Activated CD8-positive, alpha-beta memory T cell treated with anti-CD3 and anti-CD28 coated beads for 36 hours (primary cell): ENCODE measurements around the gene MAD1L1. TPM values are rescaled to one million over a fixed set of nuclear protein-coding genes. Genes with fewer than 3 reads are reported as not detected.

Experiments
- CTCF ChIA-PET: fragments of 350-600 bp; sonication (Branson Sonifier 250); formaldehyde crosslinking; loops from one replicate; lab custom pipeline; 2021; ENCODE audit warnings: antibody characterized with exemption; lab: Charles Lee
- POLR2A ChIA-PET: fragments of 350-600 bp; sonication (Branson Sonifier 250); formaldehyde crosslinking; loops from one replicate; lab custom pipeline; 2021; ENCODE audit warnings: antibody characterized with exemption; lab: Charles Lee
- total RNA-seq, 2 experiments: library from RNA; stranded (reverse); gene quantifications; one replicate each; pipeline ENCODE4 v1.2.3, GENCODE V29; 2021

The MAD1L1 gene
- total RNA-seq, 2 experiments from 2014 or later = 39.4 to 40.8 TPM

- POLR2A ChIA-PET = no interaction called here
- CTCF ChIA-PET = no interaction called here
Measured at GRCh38 chr7:2051707-2052656, 180.8 kb downstream of the MAD1L1 start.

GRCh38 chr7:2050511-2050866 lies 182.3 kb downstream of the MAD1L1 start:
- ChIA-PET POLR2A (no interaction called here), CTCF (no interaction called here)

DNA sequence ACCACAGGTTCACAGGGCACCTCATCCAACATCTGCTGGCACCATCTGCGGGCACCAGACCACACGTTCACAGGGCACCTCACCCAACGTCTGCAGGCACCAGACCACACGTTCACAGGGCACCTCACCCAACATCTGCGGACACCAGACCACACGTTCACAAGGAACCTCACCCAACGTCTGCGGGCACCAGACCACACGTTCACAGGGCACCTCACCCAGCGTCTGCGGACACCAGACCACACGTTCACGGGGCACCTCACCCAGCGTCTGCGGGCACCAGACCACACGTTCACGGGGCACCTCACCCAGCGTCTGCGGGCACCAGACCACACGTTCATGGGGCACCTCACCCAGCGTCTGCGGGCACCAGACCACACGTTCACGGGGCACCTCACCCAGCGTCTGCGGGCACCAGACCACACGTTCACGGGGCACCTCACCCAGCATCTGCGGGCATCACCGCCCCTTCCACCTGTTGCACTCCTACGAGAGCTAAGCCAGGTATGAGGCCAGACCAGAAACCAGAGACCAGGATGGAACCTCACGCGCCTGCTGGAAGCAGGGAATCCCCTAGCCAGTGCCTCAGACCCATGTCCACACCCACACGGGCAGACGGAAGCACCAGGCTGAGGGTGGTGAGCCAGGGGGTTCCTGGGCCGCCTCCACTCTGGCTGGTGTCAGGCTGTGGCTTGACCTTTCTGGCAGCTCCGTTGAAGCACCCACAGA lies 182.8 kb downstream of the MAD1L1 start:
- ChIA-PET POLR2A (no interaction called here), CTCF (no interaction called here)

DNA sequence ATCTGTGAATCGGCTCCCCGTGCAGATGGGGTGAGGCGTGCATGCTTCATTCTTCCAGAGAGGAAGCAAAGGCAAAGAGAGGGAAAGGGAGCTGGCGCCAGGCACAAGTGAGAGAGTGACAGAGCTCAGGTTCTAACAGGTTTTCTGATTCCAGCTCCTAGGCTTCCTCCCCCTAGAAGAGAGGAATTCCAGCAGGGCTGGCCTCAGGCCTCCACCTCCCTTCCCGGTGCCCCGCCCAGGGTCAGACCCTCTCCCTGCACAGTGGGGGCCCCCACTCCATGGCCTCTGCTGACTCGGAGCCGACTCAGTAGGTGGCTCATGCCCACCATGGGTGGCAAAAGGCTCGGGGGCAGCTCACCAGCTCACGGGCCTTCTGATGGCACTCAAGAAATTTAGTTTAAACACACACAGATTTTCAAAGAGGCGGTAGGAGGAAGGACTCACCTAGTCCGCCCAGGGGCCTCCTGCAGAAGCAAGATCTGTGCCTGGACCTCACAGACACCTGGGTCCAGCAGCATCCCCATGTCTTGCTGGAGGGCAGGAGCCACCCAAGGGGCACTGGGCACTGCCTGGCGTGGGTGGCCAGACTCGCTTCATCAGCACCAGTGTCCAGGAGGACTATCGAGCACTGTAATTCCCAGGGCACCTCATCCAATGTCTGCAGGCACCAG lies 183.5 kb downstream of the MAD1L1 start:
- CTCF ChIA-PET = no interaction called here

DNA sequence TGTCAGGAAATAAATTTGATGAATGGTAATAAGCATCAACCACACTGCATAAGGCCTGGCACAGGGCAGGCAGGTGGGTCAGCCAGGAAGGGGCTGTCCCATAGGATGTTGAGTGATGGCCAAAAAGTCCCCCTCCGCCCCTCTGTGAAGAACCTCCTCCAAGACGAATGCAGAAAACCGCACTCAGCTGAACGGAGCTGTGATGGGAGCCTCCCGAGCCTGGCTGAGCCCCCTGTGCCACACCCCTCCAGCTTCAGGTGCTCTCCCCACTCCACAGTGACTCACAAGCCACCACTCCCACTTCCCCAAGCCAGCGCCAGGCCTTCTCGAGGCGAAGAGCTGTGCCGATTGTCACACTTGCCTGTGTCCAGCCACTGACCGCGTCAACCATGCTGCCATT lies 184.2 kb downstream of the MAD1L1 start:
- CTCF ChIA-PET = no interaction called here
- POLR2A ChIA-PET = no interaction called here

More for the DNA sequence above, 183.5 kb downstream of the MAD1L1 start:
- POLR2A ChIA-PET = no interaction called here

- ChIA-PET CTCF (no interaction called here), POLR2A (no interaction called here)
Measured at GRCh38 chr7:2048006-2048405, 184.7 kb downstream of the MAD1L1 start.

GRCh38 chr7:2046581-2047565 lies 185.9 kb downstream of the MAD1L1 start:
- POLR2A ChIA-PET = no interaction called here

GRCh38 chr7:2045559-2046405 lies 187.0 kb downstream of the MAD1L1 start:
- POLR2A ChIA-PET = no interaction called here
- CTCF ChIA-PET = no interaction called here

More at GRCh38 chr7:2046581-2047565, 185.9 kb downstream of the MAD1L1 start:
- CTCF ChIA-PET = no interaction called here

GRCh38 chr7:2044883-2045471 lies 187.8 kb downstream of the MAD1L1 start:
- CTCF ChIA-PET = no interaction called here
- POLR2A ChIA-PET = no interaction called here

DNA sequence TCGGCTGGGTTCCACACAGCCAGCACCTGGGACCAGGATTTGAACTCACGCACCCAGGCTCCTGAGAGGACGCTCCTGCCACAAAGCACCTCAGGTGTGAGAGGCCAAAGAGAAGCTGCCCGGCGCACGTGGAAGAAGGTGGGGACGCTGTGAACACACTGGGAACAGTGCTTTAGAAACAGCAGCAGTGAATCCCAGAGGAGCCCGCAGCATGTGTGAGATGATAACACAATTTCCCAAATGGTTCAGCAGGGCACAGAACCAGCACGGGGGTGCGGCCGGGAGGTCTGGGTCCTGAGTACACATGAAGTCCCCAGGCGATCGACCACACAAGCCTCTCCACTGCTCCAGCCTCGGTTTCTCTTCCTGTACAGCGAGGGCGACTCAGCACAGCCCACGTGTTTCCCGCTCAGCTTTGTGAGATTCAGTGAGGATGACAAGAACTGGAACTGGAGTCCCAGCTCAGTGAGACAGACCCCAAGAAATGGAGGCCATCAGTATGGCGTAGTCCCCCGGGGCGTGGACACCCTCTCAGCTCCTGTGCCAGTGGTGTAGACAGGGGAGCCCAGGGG lies 188.3 kb downstream of the MAD1L1 start:
- ChIA-PET POLR2A (no interaction called here), CTCF (no interaction called here)

GRCh38 chr7:2043316-2044039 lies 189.3 kb downstream of the MAD1L1 start:
- POLR2A ChIA-PET = no interaction called here
- CTCF ChIA-PET = no interaction called here

GRCh38 chr7:2042650-2043049 lies 190.1 kb downstream of the MAD1L1 start:
- ChIA-PET CTCF (no interaction called here), POLR2A (no interaction called here)

- CTCF ChIA-PET = no interaction called here
- POLR2A ChIA-PET = no interaction called here
Measured at GRCh38 chr7:2041496-2042367, 191.0 kb downstream of the MAD1L1 start.

DNA sequence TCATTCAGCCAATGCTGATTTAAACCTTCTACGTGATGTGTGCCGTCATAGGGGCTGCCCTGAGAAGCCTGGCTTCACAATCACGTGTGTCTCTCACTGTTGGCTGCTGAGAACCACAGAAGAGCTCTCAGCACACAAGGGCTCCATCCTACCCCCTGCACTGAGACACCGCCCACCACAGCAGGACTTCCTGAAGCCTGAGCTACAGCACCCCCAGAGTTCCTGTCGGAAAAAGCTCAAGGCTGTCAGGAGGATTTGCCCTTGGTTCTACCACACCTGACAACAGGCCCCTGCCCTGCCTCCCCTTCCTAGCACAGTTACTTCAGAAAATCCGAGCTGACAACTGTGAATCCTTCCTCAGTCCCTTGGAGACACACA lies 191.9 kb downstream of the MAD1L1 start:
- POLR2A ChIA-PET = no interaction called here
- CTCF ChIA-PET = no interaction called here

GRCh38 chr7:2040201-2040892 lies 192.4 kb downstream of the MAD1L1 start:
- ChIA-PET POLR2A (no interaction called here), CTCF (no interaction called here)
